GM13976 (cell line): ENCODE measurements around the gene SEC22C.

ENCODE experiments used
- DNase-seq: peaks from one replicate; pipeline ENCODE4 v3.0.0; 2012; ENCODE audit warnings: low spot score
- in situ Hi-C: fragments of 300-500 bp; cut with MboI; formaldehyde crosslinking; loops from one replicate; pipeline ENCODE4 v1.12.0; 2022; ENCODE audit warnings: low sequenced_read_pairs, mixed read lengths, inconsistent platforms; ENCODE audit not compliant: unreplicated experiment
- TF ChIP-seq, protein P1 (sequence below): IDR thresholded peaks from 2 replicates; pipeline ENCODE4 v1.5.1; 2012; ENCODE audit warnings: borderline replicate concordance, mild to moderate bottlenecking; ENCODE audit not compliant: insufficient read depth; ENCODE audit errors: extremely low read depth, missing control alignments, control extremely low read depth

SEC22C gene

DNA sequence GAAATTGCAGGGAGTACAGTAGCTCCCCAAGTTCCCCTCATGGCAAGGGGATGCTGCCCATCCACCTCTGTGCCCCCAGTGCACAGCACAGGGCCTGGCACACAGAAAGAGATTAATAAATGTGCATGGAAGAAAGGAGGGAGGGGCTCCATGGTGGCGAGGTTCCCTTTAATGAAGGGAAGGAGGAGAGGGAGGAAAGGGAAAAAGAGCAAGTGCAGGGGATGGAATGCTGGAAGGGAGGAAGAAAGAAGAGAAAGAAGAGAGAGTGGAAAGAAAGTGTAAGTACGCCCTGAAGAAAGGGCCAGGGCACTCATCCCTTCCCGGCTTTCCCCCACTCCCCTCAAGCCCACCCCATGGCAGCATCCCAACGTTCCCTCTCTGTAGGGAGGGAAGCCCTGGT, 80.9 kb downstream of the SEC22C start:
- in situ Hi-C loops = no loop called here
- no peak for DNase-seq
- TF ChIP-seq, protein P1, sequence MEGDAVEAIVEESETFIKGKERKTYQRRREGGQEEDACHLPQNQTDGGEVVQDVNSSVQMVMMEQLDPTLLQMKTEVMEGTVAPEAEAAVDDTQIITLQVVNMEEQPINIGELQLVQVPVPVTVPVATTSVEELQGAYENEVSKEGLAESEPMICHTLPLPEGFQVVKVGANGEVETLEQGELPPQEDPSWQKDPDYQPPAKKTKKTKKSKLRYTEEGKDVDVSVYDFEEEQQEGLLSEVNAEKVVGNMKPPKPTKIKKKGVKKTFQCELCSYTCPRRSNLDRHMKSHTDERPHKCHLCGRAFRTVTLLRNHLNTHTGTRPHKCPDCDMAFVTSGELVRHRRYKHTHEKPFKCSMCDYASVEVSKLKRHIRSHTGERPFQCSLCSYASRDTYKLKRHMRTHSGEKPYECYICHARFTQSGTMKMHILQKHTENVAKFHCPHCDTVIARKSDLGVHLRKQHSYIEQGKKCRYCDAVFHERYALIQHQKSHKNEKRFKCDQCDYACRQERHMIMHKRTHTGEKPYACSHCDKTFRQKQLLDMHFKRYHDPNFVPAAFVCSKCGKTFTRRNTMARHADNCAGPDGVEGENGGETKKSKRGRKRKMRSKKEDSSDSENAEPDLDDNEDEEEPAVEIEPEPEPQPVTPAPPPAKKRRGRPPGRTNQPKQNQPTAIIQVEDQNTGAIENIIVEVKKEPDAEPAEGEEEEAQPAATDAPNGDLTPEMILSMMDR = no peak

DNA sequence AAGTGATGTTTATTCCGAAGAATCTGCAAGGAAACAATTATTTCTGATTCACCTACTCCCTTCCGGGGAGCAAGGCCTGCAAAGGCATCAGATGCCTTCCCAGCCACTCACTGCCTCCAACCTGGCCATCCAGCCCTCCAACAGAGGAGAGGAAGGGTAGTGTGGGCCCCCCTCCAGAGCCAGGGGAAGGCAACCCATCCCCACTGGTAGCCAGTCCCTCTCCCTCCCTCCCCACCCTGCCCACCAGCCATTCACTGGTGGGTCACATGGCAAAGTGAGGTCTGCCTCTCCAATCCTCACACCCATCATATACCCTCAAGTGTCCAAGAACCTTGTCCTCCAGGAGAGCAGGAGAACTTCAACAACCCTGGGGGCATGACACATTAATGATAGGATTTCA, 81.7 kb downstream of the SEC22C start:
- in situ Hi-C loops = no loop called here
- DNase-seq = no peak
- TF ChIP-seq, protein P1 = no peak

DNA sequence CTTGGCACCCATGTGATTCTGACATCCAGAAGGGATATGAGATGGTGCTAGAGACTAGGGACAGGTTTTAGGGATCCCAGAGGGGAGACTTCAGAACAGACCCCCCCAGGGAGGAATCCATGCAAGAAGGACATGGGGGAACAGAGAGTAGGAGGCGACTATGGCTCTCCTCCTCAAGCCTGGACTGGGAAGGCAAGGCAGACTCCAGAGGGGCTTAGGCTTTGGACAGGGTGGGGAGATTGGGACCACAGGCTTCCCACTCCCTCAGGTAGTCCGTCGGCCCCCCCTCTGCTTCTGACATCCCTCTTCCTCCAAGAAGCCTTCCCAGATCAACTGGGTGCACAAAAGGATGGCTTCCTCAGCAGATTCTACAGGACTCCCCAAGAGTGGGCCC, 82.3 kb downstream of the SEC22C start:
- TF ChIP-seq, protein P1 = no peak
- DNase-seq = no peak
- in situ Hi-C loops = no loop called here

DNA sequence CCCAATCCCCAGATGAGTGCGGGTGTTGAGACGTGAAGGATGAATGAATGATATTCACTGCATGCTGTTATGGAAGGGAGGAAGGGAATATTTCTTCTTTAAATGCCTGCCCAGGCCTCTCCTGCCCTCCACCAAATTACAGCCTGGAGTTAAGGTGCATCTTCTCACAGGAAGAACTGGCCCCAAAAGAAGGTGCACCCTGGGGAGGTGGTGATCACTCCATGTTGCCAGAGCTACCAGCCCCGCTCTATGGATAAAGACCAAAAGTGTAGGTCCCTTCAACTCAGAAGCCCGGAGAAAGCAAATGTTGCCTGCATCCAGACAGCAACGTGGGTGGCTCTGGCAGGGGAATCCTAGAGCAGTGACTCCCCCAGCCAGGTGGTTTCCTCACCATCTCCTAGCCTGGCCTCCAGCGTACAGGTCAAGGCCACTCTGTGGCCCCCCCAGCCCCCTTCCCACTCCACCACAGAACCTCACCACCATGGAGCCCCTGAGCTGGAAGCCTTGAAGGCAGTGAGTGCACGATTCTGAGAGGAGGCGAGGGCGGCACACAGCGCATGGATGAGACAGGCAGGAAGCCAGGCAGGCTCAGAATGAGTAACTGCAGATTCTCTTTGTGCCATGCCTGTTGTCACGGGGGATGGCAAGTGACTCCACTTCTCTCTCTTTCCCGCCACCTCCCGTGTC, 82.8 kb downstream of the SEC22C start:
- TF ChIP-seq, protein P1 = no peak
- DNase-seq = no peak
- in situ Hi-C loops = no loop called here

DNA sequence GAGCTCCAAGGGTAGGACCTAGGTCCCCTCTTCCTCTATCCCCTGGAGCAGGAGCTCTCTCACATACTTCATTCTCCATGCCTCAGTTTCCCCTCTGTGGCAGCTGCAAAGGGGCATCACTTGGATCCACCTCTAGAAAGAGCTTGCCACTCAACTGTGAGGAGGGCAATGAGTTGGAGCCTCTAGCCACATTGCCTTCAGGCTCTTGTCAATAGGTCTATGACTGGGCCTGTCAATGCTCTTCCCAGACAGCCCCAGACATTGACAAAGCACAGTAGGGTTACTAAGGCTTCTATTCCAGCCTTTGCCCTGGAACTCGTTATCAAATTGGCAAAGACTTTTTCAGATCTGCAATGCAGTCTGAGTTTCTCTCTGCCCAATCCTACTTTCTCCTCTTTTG, 83.7 kb downstream of the SEC22C start:
- TF ChIP-seq, protein P1 = no peak
- in situ Hi-C loops = no loop called here
- DNase-seq = no peak
